HG03378 (cell line): ENCODE data around the gene CHMP6.

Experiments used
- ATAC-seq: cut with Tn5 transposase; IDR thresholded peaks from one replicate; pipeline ENCODE4 v1.9.1; 2021; ENCODE audit warnings: mild to moderate bottlenecking, moderate library complexity; ENCODE audit not compliant: unreplicated experiment

CHMP6 gene

GRCh38 chr17:81039854-81040758 is 48.5 kb downstream of the CHMP6 start:
- no peak for ATAC-seq

DNA sequence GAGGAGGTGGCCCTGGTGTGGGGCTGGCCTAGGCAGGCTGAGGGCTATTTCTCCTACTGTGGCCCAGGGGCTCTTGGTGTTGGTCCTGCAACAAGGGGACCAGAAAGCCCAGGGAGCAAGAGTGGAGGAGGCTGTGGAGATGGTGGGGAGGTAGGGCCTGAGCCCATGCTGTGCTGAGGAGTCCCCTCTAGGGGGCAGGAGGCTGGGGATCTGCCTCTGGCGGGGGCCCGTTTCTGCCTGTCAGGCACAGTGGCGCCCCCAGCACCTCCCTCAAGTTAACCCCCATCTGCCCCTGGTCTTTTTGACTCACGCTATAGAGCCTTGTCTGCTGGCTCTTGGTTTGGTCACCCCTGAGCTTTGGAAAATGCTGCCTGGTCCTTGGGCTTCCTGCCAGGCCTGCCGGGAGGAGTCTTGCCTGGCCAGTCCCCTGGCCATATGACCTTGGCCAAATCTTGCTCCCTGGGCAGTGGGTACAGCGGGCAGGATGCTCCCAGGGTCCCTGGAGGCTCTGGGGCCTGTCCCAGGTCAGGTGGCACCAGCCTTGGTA is 49.2 kb downstream of the CHMP6 start:
- no peak for ATAC-seq

GRCh38 chr17:81042606-81043005 is 51.0 kb downstream of the CHMP6 start:
- no peak for ATAC-seq

- ATAC-seq: no peak
These were observed 51.7 kb downstream of the CHMP6 start for GRCh38 chr17:81043319-81043724.

DNA sequence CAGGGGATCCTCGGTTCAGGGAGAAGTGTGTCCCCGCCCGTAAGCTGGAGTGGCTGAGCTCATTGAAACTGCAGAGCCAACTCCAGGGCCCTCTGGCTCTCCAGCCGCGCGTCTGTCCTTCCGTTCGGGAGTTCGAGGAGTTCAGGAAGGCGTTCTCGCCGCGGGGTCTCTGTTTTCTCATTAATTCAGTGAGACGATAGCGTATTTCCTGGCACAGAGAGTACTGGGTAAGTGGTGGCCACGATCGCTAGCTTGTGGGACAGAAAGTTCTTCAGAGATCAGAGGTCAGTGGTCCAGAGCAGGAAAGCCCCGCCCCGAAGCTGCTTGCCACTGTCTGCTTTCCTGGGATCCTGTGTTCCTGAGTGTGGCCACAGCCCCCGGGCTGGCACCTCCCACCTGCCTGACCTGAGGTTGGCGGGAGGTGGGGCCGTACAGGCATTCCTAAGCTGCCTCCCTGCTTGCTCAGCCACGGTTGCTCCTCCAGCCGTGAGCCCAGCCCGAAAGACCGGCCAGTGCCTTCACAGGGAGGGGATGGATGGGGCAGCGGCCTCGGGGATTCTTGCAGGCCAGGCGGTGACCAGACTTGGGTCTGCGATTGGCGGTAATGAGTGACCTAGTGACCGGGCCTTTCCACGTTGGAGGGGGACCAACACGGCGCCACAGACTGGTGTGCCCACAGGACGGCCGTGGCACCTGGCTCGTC is 52.2 kb downstream of the CHMP6 start:
- ATAC-seq: no peak

DNA sequence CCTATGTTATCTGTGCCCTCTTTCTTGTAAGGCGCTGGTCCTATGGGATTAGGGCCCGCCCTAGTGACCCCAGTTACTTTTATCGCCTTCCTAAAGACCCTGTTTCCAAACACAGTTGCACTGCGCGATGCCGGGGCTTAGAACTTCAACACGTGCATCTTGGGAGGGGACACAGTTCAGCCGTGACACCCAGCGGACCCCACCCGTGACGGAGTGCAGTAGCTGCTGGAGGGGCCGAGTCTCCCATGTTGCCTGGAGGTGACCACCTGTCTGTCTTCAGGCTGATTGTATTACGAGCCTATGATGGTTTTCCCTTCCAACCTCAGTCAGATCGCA is 52.8 kb downstream of the CHMP6 start:
- ATAC-seq: no peak

DNA sequence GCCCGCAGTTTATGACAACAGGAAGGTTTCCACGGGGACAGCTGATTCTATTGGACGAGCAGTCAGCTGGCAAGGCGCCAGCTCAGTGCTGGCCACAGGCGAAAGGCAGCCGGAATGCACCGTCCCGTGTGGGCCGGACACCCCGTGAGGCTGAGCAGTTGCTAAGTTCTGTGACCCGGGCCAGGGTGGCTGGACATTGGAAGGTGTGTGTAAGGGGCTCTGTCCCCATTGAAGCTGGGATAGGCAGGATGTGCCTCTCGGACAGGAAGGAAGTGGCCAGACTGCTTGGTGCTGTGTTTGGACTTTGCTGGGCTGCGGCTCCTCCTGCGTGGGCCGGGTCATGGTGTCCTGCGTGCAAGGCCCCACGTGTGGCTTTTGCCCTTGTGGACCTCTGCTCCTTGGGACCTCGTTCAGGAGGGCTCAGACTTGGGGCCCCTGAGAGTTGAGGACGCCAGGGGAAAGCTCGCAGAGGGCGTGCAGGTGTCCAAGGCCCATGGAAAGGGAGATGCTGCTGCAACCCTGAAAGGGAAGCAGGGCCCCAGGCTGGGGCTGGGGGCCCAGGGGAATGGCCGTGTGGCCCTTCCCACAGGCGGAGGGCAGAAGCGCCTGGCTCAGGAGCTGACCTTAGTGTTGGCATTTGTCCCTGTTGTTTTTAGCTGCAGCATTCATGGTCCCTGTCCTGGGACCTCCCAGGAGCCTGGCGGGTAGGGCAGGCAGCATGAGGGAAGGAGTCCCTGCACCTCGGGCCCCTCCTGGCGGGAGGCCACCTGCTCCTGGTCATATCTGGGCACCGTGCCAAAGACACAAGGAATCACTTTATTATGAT is 53.3 kb downstream of the CHMP6 start:
- no peak for ATAC-seq

DNA sequence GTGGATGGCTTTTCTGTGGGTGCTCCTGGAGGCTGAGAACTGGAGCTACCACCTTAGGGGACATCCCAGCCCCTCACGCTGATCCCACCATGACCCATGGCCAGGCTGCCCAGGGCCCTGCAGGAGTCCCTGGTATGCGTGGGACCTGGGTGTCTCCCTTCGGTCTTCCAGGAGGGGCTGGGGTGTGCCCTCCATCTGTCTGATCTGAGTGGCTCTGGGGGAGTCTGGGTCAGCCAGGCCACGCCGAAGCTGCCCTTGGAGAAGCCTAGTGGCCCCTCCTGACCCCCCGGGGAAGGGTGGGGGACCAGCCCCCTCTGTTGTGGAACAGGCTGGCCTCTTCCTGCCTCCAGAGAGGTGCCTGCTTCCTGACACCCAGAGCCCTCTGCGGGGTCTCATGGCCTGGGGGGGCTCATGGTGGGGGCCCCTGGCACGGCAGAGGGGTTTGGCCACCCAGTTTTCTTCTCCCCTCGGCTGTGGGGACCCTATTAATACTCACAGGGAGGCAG is 54.0 kb downstream of the CHMP6 start:
- no peak for ATAC-seq

DNA sequence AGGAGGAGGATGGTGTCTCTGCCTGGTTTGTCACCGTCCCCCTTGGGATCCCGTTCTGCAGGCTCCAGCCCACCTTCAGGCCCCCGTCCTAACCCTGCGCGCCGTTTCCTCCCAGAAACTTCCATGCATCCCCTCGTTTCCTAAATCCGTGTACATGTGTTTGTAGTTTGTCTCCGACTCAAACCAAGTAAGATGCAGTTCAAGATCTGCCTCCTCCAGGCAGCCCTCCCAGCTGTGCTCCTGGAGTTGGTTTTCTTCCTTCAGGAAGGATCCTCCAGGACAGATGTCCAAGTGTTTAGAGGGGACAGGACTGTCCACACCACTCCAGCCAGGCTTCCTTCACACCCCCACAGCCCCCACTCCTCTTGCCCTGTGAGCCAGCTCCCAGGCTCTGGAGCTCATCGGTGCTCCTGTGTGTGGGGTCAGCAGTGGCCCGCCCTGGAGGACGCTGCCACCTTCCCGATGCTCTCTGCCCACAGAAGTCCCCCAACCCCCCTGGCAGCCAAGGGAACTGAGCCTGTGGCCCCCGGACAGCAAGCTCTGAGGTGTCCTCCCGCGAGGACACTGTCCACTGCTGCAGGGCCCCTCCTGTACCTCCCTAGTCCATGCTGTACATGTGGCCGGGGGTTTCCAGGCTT is 54.6 kb downstream of the CHMP6 start:
- no peak for ATAC-seq

GRCh38 chr17:81046770-81047359 is 55.2 kb downstream of the CHMP6 start:
- no peak for ATAC-seq

DNA sequence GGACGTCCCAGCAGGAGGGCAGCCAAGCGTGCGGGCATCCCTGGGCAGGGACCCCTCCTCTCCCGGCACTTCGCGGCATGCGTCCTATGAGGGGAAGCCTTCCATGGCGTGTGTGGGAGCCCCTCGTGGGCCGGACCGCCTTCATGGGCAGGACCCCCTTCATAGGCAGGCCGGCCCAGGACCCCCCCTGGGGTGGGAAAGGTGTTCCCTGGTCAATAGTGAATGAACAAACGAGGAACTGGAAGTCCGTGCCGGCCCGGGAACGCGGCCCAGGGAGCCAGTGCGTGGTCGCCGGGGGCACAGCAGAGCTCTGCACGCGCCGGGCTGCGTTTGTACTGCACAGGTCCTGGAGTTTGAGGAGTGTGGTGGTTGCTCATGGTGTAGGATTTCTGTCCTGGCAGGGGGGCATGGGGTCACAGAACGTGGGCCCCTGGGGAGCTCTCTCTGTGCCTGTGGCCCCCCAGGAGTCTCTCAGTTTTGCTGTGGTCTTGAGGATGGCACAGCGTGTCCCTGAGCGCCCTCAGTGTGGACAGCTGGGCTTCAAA is 57.3 kb downstream of the CHMP6 start:
- ATAC-seq: no peak

DNA sequence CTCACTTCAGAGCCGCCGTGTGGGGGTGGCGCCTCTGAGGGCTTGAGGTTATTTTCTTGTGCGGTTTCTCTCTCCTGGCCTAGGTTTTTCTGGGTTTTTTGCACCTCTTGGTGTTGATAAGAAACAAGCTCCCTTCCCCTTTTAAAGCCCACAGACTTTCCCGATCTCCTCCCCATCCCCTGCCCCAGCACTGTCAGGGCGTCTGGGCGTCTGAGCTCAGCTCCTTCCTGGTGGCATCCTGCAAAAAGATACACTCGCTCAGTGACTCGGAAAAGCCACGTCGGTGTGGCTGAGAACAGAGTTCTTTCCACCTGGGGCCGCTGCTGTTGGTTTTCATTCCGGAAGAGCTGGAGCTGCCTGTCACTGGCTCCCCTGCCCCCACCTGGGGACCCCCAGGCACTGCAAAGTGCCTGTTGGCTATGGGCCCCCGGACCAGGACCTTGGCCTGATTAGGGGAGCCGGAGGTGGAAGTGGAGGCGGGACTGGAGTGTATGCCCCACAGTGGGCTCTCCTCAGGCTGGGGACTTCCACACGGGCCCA is 57.8 kb downstream of the CHMP6 start:
- ATAC-seq: no peak
